NT2/D1 (cell line): ENCODE results near the gene LRP11.
A peak's percentile ranks its signal among the peaks of the same experiment; 100 is the strongest.

Experiments used
- DNase-seq: peaks from one replicate; pipeline ENCODE4 v3.0.0-alpha.2; 2011; ENCODE audit warnings: low read depth, low spot score
- H3K27me3 ChIP-seq: 2 replicates; pipeline ENCODE4 v1.6.0; 2011; ENCODE audit warnings: mild to moderate bottlenecking; ENCODE audit not compliant: insufficient read length, insufficient read depth
- H3K36me3 ChIP-seq: 2 replicates; pipeline ENCODE4 v1.6.1; 2011; ENCODE audit warnings: mild to moderate bottlenecking, low read length, mixed read lengths; ENCODE audit not compliant: insufficient read depth, insufficient read length
- H3K4me1 ChIP-seq: 2 replicates; pipeline ENCODE4 v1.5.1; 2011; ENCODE audit not compliant: insufficient read depth, insufficient read length
- H3K4me3 ChIP-seq: 2 replicates; pipeline ENCODE4 v1.5.1; 2011; ENCODE audit warnings: low read depth; ENCODE audit not compliant: insufficient read length
- H3K9ac ChIP-seq: 2 replicates; pipeline ENCODE4 v1.6.0; 2011; ENCODE audit warnings: low read depth; ENCODE audit not compliant: insufficient read length
- H3K9me3 ChIP-seq: 2 replicates; pipeline ENCODE4 v1.5.1; 2011; ENCODE audit warnings: mild to moderate bottlenecking, low read length; ENCODE audit not compliant: insufficient read depth
- SUZ12 ChIP-seq: IDR thresholded peaks from 2 replicates; pipeline ENCODE4 v1.6.1; 2011; ENCODE audit not compliant: insufficient read length, insufficient read depth; ENCODE audit errors: extremely low read depth
- YY1 ChIP-seq: IDR thresholded peaks from 2 replicates; pipeline ENCODE4 v1.6.1; 2011; ENCODE audit not compliant: insufficient read length, insufficient read depth
- ZNF274 ChIP-seq: IDR thresholded peaks from 2 replicates; pipeline ENCODE4 v1.6.1; 2011; ENCODE audit warnings: mild to moderate bottlenecking, low read depth, low read length

The LRP11 gene

GRCh38 chr6:149876241-149876933, 12.2 kb upstream of the LRP11 start:
- Histone ChIP-seq H3K36me3 (no peaks in the 10 kb centered on the region), H3K4me3 (no peak overlapping the region), H3K9ac (no peak overlapping the region), H3K9me3 (no peaks in the 10 kb centered on the region), H3K27me3 (peaks cover 2% of the 10 kb centered on the region), H3K4me1 (no peaks in the 10 kb centered on the region)
- DNase-seq, result no peak
- no peak for TF ChIP-seq YY1
- no peak for TF ChIP-seq ZNF274
- TF ChIP-seq SUZ12, result no peak

GRCh38 chr6:149872233-149872632, 8.1 kb upstream of the LRP11 start:
- no peaks in the 10 kb centered on the region for H3K9me3 ChIP-seq
- no peaks in the 10 kb centered on the region for H3K4me1 ChIP-seq
- no peak for DNase-seq
- no peaks in the 10 kb centered on the region for H3K27me3 ChIP-seq
- no peak overlapping the region for H3K4me3 ChIP-seq
- H3K36me3 ChIP-seq, result no peaks in the 10 kb centered on the region
- TF ChIP-seq YY1, result no peak
- TF ChIP-seq SUZ12, result no peak
- no peak for TF ChIP-seq ZNF274
- no peak overlapping the region for H3K9ac ChIP-seq

DNA sequence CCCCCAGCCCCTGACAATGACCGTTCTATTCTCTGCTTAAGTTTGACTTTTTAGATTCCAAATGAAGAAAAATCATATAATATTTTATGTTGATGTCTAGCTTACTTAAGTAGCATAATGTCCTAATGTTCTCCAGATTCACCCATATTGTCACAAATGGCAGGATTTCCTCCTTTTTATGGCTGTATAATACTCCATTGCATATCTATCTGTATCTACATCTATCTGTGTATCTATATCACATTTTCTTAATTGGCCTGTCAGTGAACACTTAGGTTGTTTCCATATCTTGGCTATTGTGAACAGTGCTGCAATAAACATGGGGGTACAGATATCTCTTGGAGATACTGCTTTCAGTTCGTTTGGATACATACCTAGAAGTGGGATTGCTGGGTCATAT, 7.0 kb upstream of the LRP11 start:
- H3K36me3 ChIP-seq, result no peaks in the 10 kb centered on the region
- H3K4me1 ChIP-seq, result no peaks in the 10 kb centered on the region
- no peak overlapping the region for H3K9ac ChIP-seq
- no peaks in the 10 kb centered on the region for H3K27me3 ChIP-seq
- no peak for TF ChIP-seq SUZ12
- no peak for TF ChIP-seq YY1
- no peak for TF ChIP-seq ZNF274
- no peak for DNase-seq
- H3K4me3 ChIP-seq, result no peak overlapping the region
- H3K9me3 ChIP-seq, result no peaks in the 10 kb centered on the region

DNA sequence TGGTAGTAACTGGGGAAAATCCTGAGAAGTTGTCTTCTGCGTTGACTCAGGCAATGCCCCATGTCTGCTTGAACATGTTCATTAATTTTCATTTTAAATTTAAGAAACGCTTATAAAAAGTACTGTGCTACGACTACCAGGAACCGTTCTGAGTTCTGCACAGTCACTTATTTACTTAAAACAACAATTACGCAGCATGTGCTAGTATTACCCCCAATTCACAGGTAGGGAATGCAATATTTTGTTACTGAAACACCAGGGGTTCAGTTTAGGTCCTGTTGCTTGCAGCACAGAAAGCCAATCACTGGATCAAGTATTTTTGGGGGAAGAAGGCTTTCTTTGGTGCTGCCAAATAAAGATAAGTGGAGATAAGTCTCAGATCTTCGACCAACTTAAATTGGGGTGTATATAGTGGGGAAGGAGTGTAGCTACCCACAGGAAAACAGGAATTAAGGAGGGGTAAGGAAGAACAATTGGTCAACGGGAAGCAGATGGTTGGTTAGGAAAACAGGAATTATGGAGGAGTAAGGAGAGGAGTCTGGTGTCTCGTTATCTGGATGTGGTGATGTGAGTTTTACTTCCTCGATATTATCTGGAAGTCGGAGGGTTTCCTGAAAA, 5.2 kb upstream of the LRP11 start:
- Histone ChIP-seq H3K9ac (no peak overlapping the region), H3K4me1 (no peaks in the 10 kb centered on the region), H3K36me3 (no peaks in the 10 kb centered on the region), H3K4me3 (no peak overlapping the region), H3K9me3 (no peaks in the 10 kb centered on the region), H3K27me3 (no peaks in the 10 kb centered on the region)
- no peak for DNase-seq
- no peak for TF ChIP-seq ZNF274
- TF ChIP-seq SUZ12, result no peak
- no peak for TF ChIP-seq YY1

DNA sequence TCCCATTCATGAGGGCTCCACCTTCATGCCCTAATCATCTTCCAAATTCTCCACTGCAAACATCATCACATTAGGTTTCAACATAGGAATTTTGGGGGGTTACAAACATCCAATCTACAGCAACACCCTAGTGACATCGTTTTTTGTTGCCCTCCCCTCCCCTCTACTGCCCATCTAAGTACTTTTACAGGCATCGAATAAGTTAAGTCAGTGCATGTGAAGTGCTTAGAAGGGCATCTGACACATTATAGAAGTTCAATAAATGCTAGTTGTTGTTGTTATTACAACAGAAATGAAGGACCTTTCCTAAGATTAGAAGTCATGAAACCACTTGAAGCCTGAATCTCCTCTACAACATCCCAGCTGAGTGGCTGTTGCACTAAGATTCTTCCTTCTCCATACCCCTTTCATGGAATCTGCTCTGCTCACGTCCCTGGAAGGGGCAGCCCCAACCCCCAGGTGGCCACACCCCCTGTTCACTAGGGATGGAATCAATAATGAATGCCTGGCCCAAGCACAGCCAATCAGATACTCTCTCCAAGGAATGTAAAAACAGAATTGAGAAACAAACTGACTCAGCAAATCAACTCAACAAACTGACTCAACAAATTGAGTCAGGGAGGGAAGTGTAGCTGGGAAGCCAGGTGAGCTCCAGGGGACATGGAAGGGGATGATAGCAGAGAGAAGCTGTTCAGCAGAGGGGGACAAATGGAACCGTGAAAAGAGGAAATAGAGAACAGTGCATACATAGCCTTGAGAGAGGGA, 3.9 kb upstream of the LRP11 start:
- no peak overlapping the region for H3K9ac ChIP-seq
- no peak overlapping the region for H3K4me3 ChIP-seq
- DNase-seq, result no peak
- no peaks in the 10 kb centered on the region for H3K9me3 ChIP-seq
- H3K4me1 ChIP-seq, result no peaks in the 10 kb centered on the region
- TF ChIP-seq SUZ12, result no peak
- TF ChIP-seq ZNF274, result no peak
- TF ChIP-seq YY1, result no peak
- H3K27me3 ChIP-seq, result peaks cover 1% of the 10 kb centered on the region
- H3K36me3 ChIP-seq, result no peaks in the 10 kb centered on the region

DNA sequence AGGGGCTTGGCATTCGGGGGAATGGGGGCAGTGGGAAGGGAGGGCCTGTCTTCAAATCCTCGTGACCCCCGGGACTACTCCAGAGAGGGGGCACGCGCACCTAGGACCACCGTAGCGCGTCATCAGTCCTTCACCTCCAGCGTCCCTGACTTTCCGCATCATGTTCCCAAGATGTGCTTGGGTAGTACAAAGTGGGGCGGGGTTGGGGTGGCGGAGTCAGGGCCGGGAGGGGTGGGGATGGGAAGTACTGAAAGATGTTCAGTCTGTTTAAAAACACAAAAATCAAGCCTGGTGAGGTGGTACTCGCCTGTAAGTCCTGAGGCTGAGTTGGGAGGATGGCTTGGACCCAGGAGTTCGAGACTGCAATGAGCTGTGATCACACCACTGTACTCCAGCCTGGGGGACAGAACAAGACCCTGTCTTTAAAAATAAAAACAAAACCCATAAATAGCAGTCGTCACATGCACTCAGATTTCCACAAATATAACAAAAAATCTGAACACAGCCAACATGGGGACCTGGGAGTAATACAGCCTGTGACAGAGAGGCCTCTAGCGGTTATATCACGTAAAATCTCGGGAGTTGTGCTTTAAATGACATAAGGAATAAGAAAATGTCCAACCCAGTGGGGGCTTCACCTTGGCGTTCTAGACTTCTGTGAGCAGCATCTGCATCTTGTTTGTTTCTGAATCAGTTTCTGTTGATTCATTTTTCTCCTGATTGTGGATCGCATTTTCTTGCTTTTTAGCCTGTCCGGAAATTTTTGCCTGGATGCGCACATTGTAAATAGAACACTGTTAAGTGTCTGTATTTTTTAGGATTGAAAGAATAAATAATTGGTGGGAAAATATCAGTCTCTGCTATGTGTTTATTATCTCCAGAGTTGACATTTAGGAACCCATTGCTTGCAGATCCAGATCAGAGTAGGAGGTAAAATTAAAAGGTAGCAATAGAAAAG, 698 bp upstream of the LRP11 start:
- H3K9ac ChIP-seq, result peak overlapping the region; percentile 67
- peaks cover 4% of the 10 kb centered on the region for H3K4me1 ChIP-seq
- no peak for TF ChIP-seq ZNF274
- no peak for TF ChIP-seq SUZ12
- peaks cover 17% of the 10 kb centered on the region for H3K27me3 ChIP-seq
- peak overlapping the region; percentile 36 for H3K4me3 ChIP-seq
- H3K36me3 ChIP-seq, result peaks cover 3% of the 10 kb centered on the region
- no peak for DNase-seq
- no peaks in the 10 kb centered on the region for H3K9me3 ChIP-seq
